Skeletal muscle satellite cell (primary cell): ENCODE measurements around the gene SCNM1.

Source experiments
- H3K27me3 ChIP-seq: 2 replicates; pipeline ENCODE4 v1.7.0; 2013; ENCODE audit warnings: low read length; ENCODE audit not compliant: control insufficient read depth, insufficient read depth
- H3K36me3 ChIP-seq: 2 replicates; pipeline ENCODE4 v1.7.0; 2013; ENCODE audit warnings: mild to moderate bottlenecking, control low read depth, low read length; ENCODE audit not compliant: insufficient read depth
- H3K4me1 ChIP-seq: 2 replicates; pipeline ENCODE4 v1.7.0; 2013; ENCODE audit warnings: low read length; ENCODE audit not compliant: control insufficient read depth, insufficient read depth
- H3K4me2 ChIP-seq: 2 replicates; pipeline ENCODE4 v1.7.0; 2013; ENCODE audit warnings: mild to moderate bottlenecking, low read length
- H3K4me3 ChIP-seq: 2 replicates; pipeline ENCODE4 v1.7.0; 2013; ENCODE audit warnings: low read length
- H3K9ac ChIP-seq: 2 replicates; pipeline ENCODE4 v1.7.0; 2013; ENCODE audit warnings: mild to moderate bottlenecking, low read depth, low read length, moderate library complexity
- H3K9me3 ChIP-seq: replicated peaks from 2 replicates; pipeline ENCODE4 v1.7.0; 2013; ENCODE audit warnings: mild to moderate bottlenecking, control low read depth, low read length

The SCNM1 gene

GRCh38 chr1:151137789-151138188, 28.2 kb upstream of the SCNM1 start:
- Histone ChIP-seq H3K9me3 (no peaks in the 10 kb centered on the region), H3K4me1 (peaks cover 2% of the 10 kb centered on the region), H3K36me3 (no peaks in the 10 kb centered on the region), H3K4me2 (no peak overlapping the region), H3K4me3 (no peak overlapping the region), H3K9ac (no peak overlapping the region), H3K27me3 (no peaks in the 10 kb centered on the region)

- H3K4me1 ChIP-seq = peaks cover 25% of the 10 kb centered on the region
Measured at GRCh38 chr1:151142411-151143056, 23.4 kb upstream of the SCNM1 start.

GRCh38 chr1:151143057-151143435, 22.9 kb upstream of the SCNM1 start:
- Histone ChIP-seq H3K9me3 (no peaks in the 10 kb centered on the region), H3K4me2 (no peak overlapping the region), H3K4me1 (peaks cover 25% of the 10 kb centered on the region), H3K27me3 (no peaks in the 10 kb centered on the region), H3K36me3 (no peaks in the 10 kb centered on the region), H3K4me3 (no peak overlapping the region), H3K9ac (no peak overlapping the region)

More at GRCh38 chr1:151142411-151143056, 23.4 kb upstream of the SCNM1 start:
- H3K36me3 ChIP-seq = no peaks in the 10 kb centered on the region
- H3K4me3 ChIP-seq = no peak overlapping the region
- no peak overlapping the region for H3K9ac ChIP-seq
- no peak overlapping the region for H3K4me2 ChIP-seq
- no peaks in the 10 kb centered on the region for H3K27me3 ChIP-seq
- no peaks in the 10 kb centered on the region for H3K9me3 ChIP-seq

- Histone ChIP-seq H3K4me1 (peaks cover 25% of the 10 kb centered on the region), H3K9me3 (no peaks in the 10 kb centered on the region), H3K9ac (no peak overlapping the region), H3K36me3 (no peaks in the 10 kb centered on the region), H3K4me2 (no peak overlapping the region), H3K27me3 (no peaks in the 10 kb centered on the region), H3K4me3 (no peak overlapping the region)
Measured at GRCh38 chr1:151143986-151144385, 22.0 kb upstream of the SCNM1 start.

GRCh38 chr1:151144474-151145303, 21.3 kb upstream of the SCNM1 start:
- H3K4me3 ChIP-seq = no peak overlapping the region
- H3K4me2 ChIP-seq = peak overlapping the region; percentile 91
- H3K27me3 ChIP-seq = no peaks in the 10 kb centered on the region
- H3K9me3 ChIP-seq = no peaks in the 10 kb centered on the region
- H3K4me1 ChIP-seq = peaks cover 25% of the 10 kb centered on the region
- no peaks in the 10 kb centered on the region for H3K36me3 ChIP-seq
- no peak overlapping the region for H3K9ac ChIP-seq

- H3K9ac ChIP-seq = peak overlapping the region; percentile 69
- H3K4me1 ChIP-seq = peaks cover 25% of the 10 kb centered on the region
- H3K9me3 ChIP-seq = no peaks in the 10 kb centered on the region
- no peaks in the 10 kb centered on the region for H3K27me3 ChIP-seq
- peak overlapping the region; percentile 79 for H3K4me3 ChIP-seq
- peak overlapping the region; percentile 91 for H3K4me2 ChIP-seq
- no peaks in the 10 kb centered on the region for H3K36me3 ChIP-seq
Measured at GRCh38 chr1:151145304-151146071, 20.5 kb upstream of the SCNM1 start.

- Histone ChIP-seq H3K9ac (peak overlapping the region; percentile 69), H3K4me1 (peaks cover 25% of the 10 kb centered on the region), H3K9me3 (no peaks in the 10 kb centered on the region), H3K27me3 (no peaks in the 10 kb centered on the region), H3K4me3 (peak overlapping the region; percentile 79), H3K36me3 (no peaks in the 10 kb centered on the region), H3K4me2 (peak overlapping the region; percentile 91)
Measured at GRCh38 chr1:151146072-151146411, 19.9 kb upstream of the SCNM1 start.

GRCh38 chr1:151146412-151147131, 19.4 kb upstream of the SCNM1 start, which contains the start of gene SEMA6C:
SEMA6C (minus strand) TSS chr1:151146631; CDS start chr1:151142621, 4,010 bp downstream.
- H3K9ac ChIP-seq = peak within 1 kb of the TSS; percentile 69
- peak within 1 kb of the TSS; percentile 79 for H3K4me3 ChIP-seq
- no peaks in the 10 kb centered on the region for H3K9me3 ChIP-seq
- H3K36me3 ChIP-seq = no peaks in the 10 kb centered on the region
- peaks cover 25% of the 10 kb centered on the region for H3K4me1 ChIP-seq
- peak within 1 kb of the TSS; percentile 91 for H3K4me2 ChIP-seq
- H3K27me3 ChIP-seq = no peaks in the 10 kb centered on the region

GRCh38 chr1:151147132-151147503, 18.8 kb upstream of the SCNM1 start:
- no peaks in the 10 kb centered on the region for H3K9me3 ChIP-seq
- H3K27me3 ChIP-seq = no peaks in the 10 kb centered on the region
- no peaks in the 10 kb centered on the region for H3K36me3 ChIP-seq
- H3K4me2 ChIP-seq = peak overlapping the region; percentile 91
- peaks cover 25% of the 10 kb centered on the region for H3K4me1 ChIP-seq
- H3K4me3 ChIP-seq = peak overlapping the region; percentile 79
- H3K9ac ChIP-seq = peak overlapping the region; percentile 69

- Histone ChIP-seq H3K9ac (peak overlapping the region; percentile 69), H3K36me3 (no peaks in the 10 kb centered on the region), H3K9me3 (no peaks in the 10 kb centered on the region), H3K4me1 (peaks cover 25% of the 10 kb centered on the region), H3K4me3 (no peak overlapping the region), H3K27me3 (no peaks in the 10 kb centered on the region), H3K4me2 (no peak overlapping the region)
Measured at GRCh38 chr1:151147665-151148064, 18.3 kb upstream of the SCNM1 start.

- Histone ChIP-seq H3K27me3 (no peaks in the 10 kb centered on the region), H3K9ac (no peak within 1 kb of the TSS), H3K4me3 (no peak within 1 kb of the TSS), H3K4me1 (no peaks in the 10 kb centered on the region), H3K4me2 (no peak within 1 kb of the TSS), H3K36me3 (peaks cover 29% of the 10 kb centered on the region), H3K9me3 (no peaks in the 10 kb centered on the region)
Measured at GRCh38 chr1:151156515-151156819, 9.5 kb upstream of the SCNM1 start, which contains the start of gene TNFAIP8L2. TNFAIP8L2 (plus strand) TSS chr1:151156649; CDS start chr1:151158698, 2,049 bp downstream.
